Measurements from ENCODE around the gene SMAD5.

- TF ChIP-seq, protein P1, sequence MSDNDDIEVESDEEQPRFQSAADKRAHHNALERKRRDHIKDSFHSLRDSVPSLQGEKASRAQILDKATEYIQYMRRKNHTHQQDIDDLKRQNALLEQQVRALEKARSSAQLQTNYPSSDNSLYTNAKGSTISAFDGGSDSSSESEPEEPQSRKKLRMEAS (IDR thresholded peaks at IDR 0.05), result no peak
- no peak for TF ChIP-seq CTCF (IDR thresholded peaks at IDR 0.05 in 2 of 3, conservative IDR thresholded peaks at IDR 0.05 in 1 of 3; ENCODE audit: borderline replicate concordance in 1 of 3, insufficient read depth in 1 of 3, low read depth in 2 of 3, low read length in 2 of 3)
- no peak for TF ChIP-seq CEBPB (IDR thresholded peaks at IDR 0.05; ENCODE audit: low read depth)
- no peak for TF ChIP-seq EGR1 (IDR thresholded peaks at IDR 0.05; ENCODE audit: low read depth)
- no peak for TF ChIP-seq EZH2 (IDR thresholded peaks at IDR 0.05)
- TF ChIP-seq JUND (IDR thresholded peaks at IDR 0.05), result no peak
These were observed 32.8 kb upstream of the SMAD5 start for GRCh38 chr5:136099870-136100269.
